ENCODE measurements around the gene WDR48. TPM values are rescaled to one million over a fixed set of nuclear protein-coding genes. Genes with fewer than 3 reads are reported as not detected.

WDR48 gene
- total RNA-seq, 1 experiment from 2014 or later = 34.1 TPM

- BruUV-seq (replicated peaks) = no TSS peak
- TF ChIP-seq CTCF (IDR thresholded peaks at IDR 0.05; ENCODE audit: unreplicated experiment) = no peak
- intact Hi-C loops (cut with micrococcal nuclease; ENCODE audit: unreplicated experiment) = no loop called here
- H3K4me1 Mint-ChIP-seq (ENCODE audit: low read depth, unreplicated experiment) = peaks cover 30% of the 10 kb centered on the region
- peak overlapping the region; percentile 34 for H3K27ac Mint-ChIP-seq (ENCODE audit: unreplicated experiment)
- no peaks in the 10 kb centered on the region for H3K9me3 Mint-ChIP-seq (ENCODE audit: low read depth, unreplicated experiment)
- no peak overlapping the region for H3K4me3 Mint-ChIP-seq (ENCODE audit: low read depth, unreplicated experiment)
- CTCF ChIA-PET = no interaction called here
- DNase-seq = no peak
- H3K27me3 Mint-ChIP-seq (ENCODE audit: unreplicated experiment) = no peaks in the 10 kb centered on the region
- peaks cover 45% of the 10 kb centered on the region for H3K36me3 Mint-ChIP-seq (ENCODE audit: insufficient read depth, unreplicated experiment)
These were observed 86.4 kb downstream of the WDR48 start for GRCh38 chr3:39137991-39138803.

GRCh38 chr3:39138804-39139415 is 87.1 kb downstream of the WDR48 start:
- Mint-ChIP-seq H3K27ac (ENCODE audit: unreplicated experiment) (no peak overlapping the region), H3K4me3 (ENCODE audit: low read depth, unreplicated experiment) (no peak overlapping the region), H3K27me3 (ENCODE audit: unreplicated experiment) (no peaks in the 10 kb centered on the region), H3K9me3 (ENCODE audit: low read depth, unreplicated experiment) (no peaks in the 10 kb centered on the region), H3K36me3 (ENCODE audit: insufficient read depth, unreplicated experiment) (peaks cover 49% of the 10 kb centered on the region), H3K4me1 (ENCODE audit: low read depth, unreplicated experiment) (peaks cover 30% of the 10 kb centered on the region)
- no TSS peak for BruUV-seq (replicated peaks)
- TF ChIP-seq CTCF (IDR thresholded peaks at IDR 0.05; ENCODE audit: unreplicated experiment) = no peak
- no peak for DNase-seq
- CTCF ChIA-PET = no interaction called here
- intact Hi-C loops (cut with micrococcal nuclease; ENCODE audit: unreplicated experiment) = no loop called here

GRCh38 chr3:39139442-39139841 is 87.6 kb downstream of the WDR48 start:
- Mint-ChIP-seq H3K27me3 (ENCODE audit: unreplicated experiment) (no peaks in the 10 kb centered on the region), H3K36me3 (ENCODE audit: insufficient read depth, unreplicated experiment) (peaks cover 55% of the 10 kb centered on the region), H3K4me3 (ENCODE audit: low read depth, unreplicated experiment) (no peak overlapping the region), H3K9me3 (ENCODE audit: low read depth, unreplicated experiment) (no peaks in the 10 kb centered on the region), H3K4me1 (ENCODE audit: low read depth, unreplicated experiment) (peaks cover 30% of the 10 kb centered on the region), H3K27ac (ENCODE audit: unreplicated experiment) (no peak overlapping the region)
- no peak for TF ChIP-seq CTCF (IDR thresholded peaks at IDR 0.05; ENCODE audit: unreplicated experiment)
- intact Hi-C loops (cut with micrococcal nuclease; ENCODE audit: unreplicated experiment) = no loop called here
- DNase-seq = no peak
- CTCF ChIA-PET = no interaction called here
- BruUV-seq (replicated peaks) = no TSS peak

- no peak for TF ChIP-seq CTCF (IDR thresholded peaks at IDR 0.05; ENCODE audit: unreplicated experiment)
- CTCF ChIA-PET = interaction anchor here (0.6 to 1.9 kb wide), 5 partner anchors 9 to 44 kb away, joined by 3 to 18 read pairs (median 3); no protein-coding TSS in a partner anchor
- no TSS peak for BruUV-seq (replicated peaks)
These were observed 88.6 kb downstream of the WDR48 start for GRCh38 chr3:39140341-39140971.

More at GRCh38 chr3:39140341-39140971, 88.6 kb downstream of the WDR48 start:
- H3K4me1 Mint-ChIP-seq (ENCODE audit: low read depth, unreplicated experiment) = peaks cover 30% of the 10 kb centered on the region
- H3K36me3 Mint-ChIP-seq (ENCODE audit: insufficient read depth, unreplicated experiment) = peaks cover 57% of the 10 kb centered on the region
- no peak for DNase-seq
- peak overlapping the region; percentile 89 for H3K27ac Mint-ChIP-seq (ENCODE audit: unreplicated experiment)
- H3K27me3 Mint-ChIP-seq (ENCODE audit: unreplicated experiment) = no peaks in the 10 kb centered on the region
- intact Hi-C loops (cut with micrococcal nuclease; ENCODE audit: unreplicated experiment) = loop anchor here (2.0 kb wide), 1 partner anchor 14 kb away; no protein-coding TSS in a partner anchor
- H3K9me3 Mint-ChIP-seq (ENCODE audit: low read depth, unreplicated experiment) = no peaks in the 10 kb centered on the region
- H3K4me3 Mint-ChIP-seq (ENCODE audit: low read depth, unreplicated experiment) = peak overlapping the region; percentile 52

Data from Calu3 (cell line).